GM12878 (cell line): ENCODE data around the gene TFF2. TPM values are rescaled to one million over a fixed set of nuclear protein-coding genes. Genes with fewer than 3 reads are reported as not detected.

Source experiments
- ATAC-seq: fragments of 200-7000 bp; cut with Tn5 transposase; 3 replicates; pipeline ENCODE4 v1.9.1; 2020; ENCODE audit warnings: mild to moderate bottlenecking, moderate library complexity
- BruUV-seq: library from RNA; stranded (reverse); fragments of 400-500 nt; replicated peaks from 2 replicates; lab custom pipeline; 2021; lab: Mats Ljungman, UMichigan
- CTCF ChIA-PET: fragments of 300-600 bp; sonication (Branson Sonifier 250); formaldehyde crosslinking; extraction: SDS; loops from one replicate; lab custom pipeline; 2021; ENCODE audit warnings: inconsistent platforms; lab: Yijun Ruan, JAX
- POLR2A ChIA-PET: fragments of 350-600 bp; formaldehyde crosslinking; extraction: SDS; loops from one replicate; lab custom pipeline; 2021; ENCODE audit warnings: inconsistent platforms; lab: Charles Lee
- RAD21 ChIA-PET: fragments of 300-600 bp; sonication (Branson Sonifier 250); formaldehyde crosslinking; loops from one replicate; lab custom pipeline; 2023; ENCODE audit warnings: antibody characterized with exemption; ENCODE audit not compliant: unreplicated experiment; lab: Charles Lee
- SMC1A ChIA-PET: fragments of 300-600 bp; sonication (Branson Sonifier 250); formaldehyde crosslinking; loops from one replicate; lab custom pipeline; 2023; ENCODE audit not compliant: unreplicated experiment, uncharacterized antibody; lab: Charles Lee
- DNase-seq: peaks from one replicate; pipeline ENCODE4 v3.0.0-alpha.2; 2011; ENCODE audit warnings: low read depth, low spot score
- FAIRE-seq: peaks from 3 replicates; lab custom pipeline; 2011; peaks lifted over from hg19 to GRCh38; lab: Jason Lieb, UNC
- H2AFZ ChIP-seq: 2 replicates; pipeline ENCODE4 v1.6.0; 2011; ENCODE audit warnings: low read depth, low read length, control low read depth; ENCODE audit not compliant: control insufficient read depth
- H3K27ac ChIP-seq: 2 replicates; pipeline ENCODE4 v1.5.1; 2011; ENCODE audit warnings: control low read depth; ENCODE audit not compliant: control insufficient read depth, insufficient read depth
- H3K27me3 ChIP-seq, 2 experiments: replicated peaks in 1 of 2; 2 replicates each; pipeline versions ENCODE4 v1.6.0 to v1.6.1; 2011; ENCODE audit warnings: low read length in 1 of 2; ENCODE audit not compliant: control insufficient read depth in 2 of 2, insufficient read depth in 2 of 2
- H3K36me3 ChIP-seq, 2 experiments: 2 replicates each; pipeline ENCODE4 v1.5.1; 2011; ENCODE audit warnings: low read length in 1 of 2; ENCODE audit not compliant: control insufficient read depth in 2 of 2, insufficient read depth in 2 of 2
- H3K4me1 ChIP-seq: 2 replicates; pipeline ENCODE4 v1.6.1; 2011; ENCODE audit warnings: mild to moderate bottlenecking, low read length, moderate library complexity, mixed read lengths; ENCODE audit not compliant: control insufficient read depth, insufficient read depth
- H3K4me2 ChIP-seq: 2 replicates; pipeline ENCODE4 v1.6.0; 2011; ENCODE audit warnings: control low read depth; ENCODE audit not compliant: control insufficient read depth, insufficient read depth
- H3K4me3 ChIP-seq: fragments of 200-600 bp; sonication (generic); 2 replicates; pipeline ENCODE4 v1.5.1; 2016
- H3K79me2 ChIP-seq: 2 replicates; pipeline ENCODE4 v1.6.0; 2011; ENCODE audit warnings: low read length; ENCODE audit not compliant: control insufficient read depth, insufficient read depth
- H3K9ac ChIP-seq: 2 replicates; pipeline ENCODE4 v1.8.0; 2011; ENCODE audit warnings: low read length, control low read depth, mixed read lengths; ENCODE audit not compliant: control insufficient read depth, insufficient read depth
- H3K9me3 ChIP-seq: replicated peaks from 3 replicates; pipeline ENCODE4 v1.5.1; 2011; ENCODE audit warnings: mild to moderate bottlenecking, low read length; ENCODE audit not compliant: control insufficient read depth, insufficient read depth
- H4K20me1 ChIP-seq: 2 replicates; pipeline ENCODE4 v1.6.0; 2011; ENCODE audit not compliant: control insufficient read depth, insufficient read depth
- BCL11A ChIP-seq: IDR thresholded peaks from 2 replicates; pipeline ENCODE4 v1.6.1; 2011; ENCODE audit warnings: low read depth, low read length
- FOXK2 ChIP-seq: fragments of 450-650 bp; IDR thresholded peaks from 2 replicates; pipeline ENCODE4 v1.6.1; 2017; ENCODE audit warnings: mild to moderate bottlenecking, moderate library complexity
- JUND ChIP-seq: IDR thresholded peaks from 2 replicates; pipeline ENCODE4 v1.6.1; 2012; ENCODE audit warnings: low read depth, mild to moderate bottlenecking, low read length, improper control_type of control experiment, moderate library complexity
- POU2F2 ChIP-seq: IDR thresholded peaks from 3 replicates; pipeline ENCODE4 v1.6.1; 2011; ENCODE audit warnings: low read depth, mild to moderate bottlenecking, low read length, borderline replicate concordance
- RAD21 ChIP-seq: IDR thresholded peaks from 2 replicates; pipeline ENCODE4 v1.6.1; 2011; ENCODE audit warnings: mild to moderate bottlenecking, low read depth, low read length, moderate library complexity; ENCODE audit not compliant: insufficient read depth
- TCF3 ChIP-seq: IDR thresholded peaks from 2 replicates; pipeline ENCODE4 v1.6.1; 2012; ENCODE audit warnings: low read depth, mild to moderate bottlenecking, low read length, borderline replicate concordance; ENCODE audit not compliant: insufficient read depth
- ZNF24 ChIP-seq: fragments of 450-650 bp; IDR thresholded peaks from 2 replicates; pipeline ENCODE4 v1.6.1; 2017; ENCODE audit warnings: antibody characterized with exemption, mild to moderate bottlenecking
- WGBS: methylation state at CpG from one replicate; pipeline ENCODE4 v1.1.6; 2016; ENCODE audit warnings: low lambda C conversion rate; ENCODE audit not compliant: insufficient replicate concordance, insufficient coverage; ENCODE audit errors: missing lambda C conversion rate; 5-methylcytosine and 5-hydroxymethylcytosine counted together
- in situ Hi-C: fragments of 300-500 bp; cut with MboI; formaldehyde crosslinking; loops from 9 replicates; pipeline ENCODE4 v1.14.3; 2018; ENCODE audit warnings: mixed read lengths
- intact Hi-C: fragments of 100-400 bp; cut with micrococcal nuclease; formaldehyde crosslinking; loops from one replicate; pipeline ENCODE4 v1.14.2; 2022; ENCODE audit not compliant: unreplicated experiment
- polyA plus RNA-seq, 11 experiments: library from polyadenylated mRNA; depleted of rRNA in 4 of 11; unstranded in 6 of 11; stranded (reverse) in 5 of 11; fragments of >200 nt; fragmentation: Nextera tagmentation in 4 of 11; fragmentation: Illumina TruSeq in 1 of 11; extraction: Ambion mirVana in 4 of 11; extraction: Trizol in 1 of 11; gene quantifications; 1 replicate in 1 of 11; 2 replicates in 10 of 11; pipeline versions ENCODE4 v1.2.1 to v1.2.3, GENCODE V29; 2011 to 2016; ENCODE audit warnings: inconsistent platforms in 2 of 11, missing spikeins in 2 of 11, low read depth in 1 of 11
- total RNA-seq, 4 experiments: library from RNA; depleted of rRNA in 3 of 4; stranded (reverse); fragments of >200 nt in 3 of 4; fragmentation: Illumina TruSeq in 1 of 4; extraction: Trizol in 1 of 4; gene quantifications; 2 replicates each; pipeline versions ENCODE4 v1.2.1 to v1.2.3, GENCODE V29; 2013 to 2021

Gene TFF2
- total and polyA plus RNA-seq, 10 of the 15 experiments (the other 5 are each of a cell fraction or from before 2014, with no cell fraction given) = 0.56 TPM; not detected in 9

- RAD21 ChIA-PET = interaction anchor here (1.2 kb wide), 1 partner anchor 161 kb away, joined by 5 read pairs; no protein-coding TSS in a partner anchor
- in situ Hi-C loops (loop anchor here (5.0 kb wide), 1 partner anchor 71 kb away; no protein-coding TSS in a partner anchor), intact Hi-C loops (loop anchor here (5.0 kb wide), 1 partner anchor 66 kb away; no protein-coding TSS in a partner anchor)
- Histone ChIP-seq H3K27me3 (no peaks in the 10 kb centered on the region), H3K79me2 (no peaks in the 10 kb centered on the region), H3K27ac (no peak overlapping the region), H3K9me3 (no peaks in the 10 kb centered on the region), H3K36me3 (no peaks in the 10 kb centered on the region), H3K9ac (no peak overlapping the region), H3K4me2 (no peak overlapping the region), H3K4me1 (no peaks in the 10 kb centered on the region), H3K4me3 (no peak overlapping the region), H4K20me1 (no peaks in the 10 kb centered on the region), H2AFZ (no peak overlapping the region)
- no peak for TF ChIP-seq ZNF24
- TF ChIP-seq FOXK2 = no peak
- TF ChIP-seq TCF3 = no peak
- TF ChIP-seq POU2F2 = no peak
- BruUV-seq = no TSS peak
- DNase-seq (no peak), FAIRE-seq (no peak), ATAC-seq (no peak)
- POLR2A ChIA-PET = no interaction called here
- 42% methylated on average over 3 of the region's 3 CpGs for WGBS
- CTCF ChIA-PET = interaction anchor here (1.0 to 3.8 kb wide), 2 partner anchors 10 to 46 kb away, joined by 3 to 15 read pairs; no protein-coding TSS in a partner anchor
- SMC1A ChIA-PET = interaction anchor here (1.0 kb wide), 1 partner anchor 74 kb away, joined by 3 read pairs; no protein-coding TSS in a partner anchor
Measured at GRCh38 chr21:42375966-42376337, 25.2 kb upstream of the TFF2 start.

- FAIRE-seq = no peak
- CTCF ChIA-PET = interaction anchor here (1.0 to 3.8 kb wide), 2 partner anchors 10 to 46 kb away, joined by 3 to 15 read pairs; no protein-coding TSS in a partner anchor
Measured at GRCh38 chr21:42375506-42375905, 24.7 kb upstream of the TFF2 start.

More at GRCh38 chr21:42375506-42375905, 24.7 kb upstream of the TFF2 start:
- H3K4me3 ChIP-seq = no peak overlapping the region
- H3K27ac ChIP-seq = no peak overlapping the region
- no TSS peak for BruUV-seq
- no peaks in the 10 kb centered on the region for H3K27me3 ChIP-seq
- H3K4me2 ChIP-seq = no peak overlapping the region
- no peak overlapping the region for H2AFZ ChIP-seq
- intact Hi-C loops (loop anchor here (5.0 kb wide), 1 partner anchor 67 kb away; no protein-coding TSS in a partner anchor), in situ Hi-C loops (loop anchor here (5.0 kb wide), 1 partner anchor 72 kb away; no protein-coding TSS in a partner anchor)
- DNase-seq = no peak
- ChIA-PET RAD21 (interaction anchor here (1.1 to 1.2 kb wide), 3 partner anchors 40 to 161 kb away, joined by 3 to 5 read pairs (median 3); no protein-coding TSS in a partner anchor), SMC1A (no interaction called here), POLR2A (no interaction called here)
- no peaks in the 10 kb centered on the region for H3K79me2 ChIP-seq
- no peaks in the 10 kb centered on the region for H3K9me3 ChIP-seq
- H3K4me1 ChIP-seq = no peaks in the 10 kb centered on the region
- TF ChIP-seq RAD21 = no peak
- no peak for TF ChIP-seq BCL11A
- TF ChIP-seq JUND = no peak
- H3K9ac ChIP-seq = no peak overlapping the region
- H4K20me1 ChIP-seq = no peaks in the 10 kb centered on the region
- WGBS = 68% methylated on average over 11 of the region's 11 CpGs
- H3K36me3 ChIP-seq = no peaks in the 10 kb centered on the region
- no peak for ATAC-seq
